K562 (cell line): ENCODE data around the gene INVS. TPM values are rescaled to one million over a fixed set of nuclear protein-coding genes. Genes with fewer than 3 reads are reported as not detected.

ENCODE experiments used
- CBFA2T2 ChIP-seq: fragments of 450-650 bp; conservative IDR thresholded peaks from 2 replicates; pipeline ENCODE4 v1.6.1; 2017; ENCODE audit warnings: mild to moderate bottlenecking
- CCNT2 ChIP-seq: IDR thresholded peaks from 2 replicates; pipeline ENCODE4 v1.6.1; 2011; ENCODE audit warnings: borderline replicate concordance, low read depth, mild to moderate bottlenecking, moderate library complexity, mixed read lengths, low read length; ENCODE audit not compliant: insufficient read length; ENCODE audit errors: extremely low read depth
- EP300 ChIP-seq: IDR thresholded peaks from 2 replicates; pipeline ENCODE4 v1.6.1; 2012; ENCODE audit warnings: low read length, improper control_type of control experiment
- FOSL1 ChIP-seq: fragments of 200-800 bp; sonication (Bioruptor generic); conservative IDR thresholded peaks from 2 replicates; pipeline ENCODE4 v1.6.1; 2016; ENCODE audit warnings: missing genetic modification characterization, missing compliant biosample characterization
- FOXM1 ChIP-seq, 2 experiments: fragments of 450-650 bp in 1 of 2; sonication (generic) in 1 of 2; formaldehyde crosslinking in 1 of 2; IDR thresholded peaks; 2 replicates each; pipeline versions ENCODE4 v1.6.1 to v1.9.0; 2017 to 2022; ENCODE audit warnings: low read depth in 2 of 2, mild to moderate bottlenecking in 2 of 2, missing genetic modification reagents in 1 of 2, moderate library complexity in 1 of 2
- GATA2 ChIP-seq: sonication (generic); formaldehyde crosslinking; IDR thresholded peaks from 2 replicates; pipeline ENCODE4 v1.4.0; 2020; ENCODE audit warnings: mild to moderate bottlenecking, missing genetic modification reagents
- HDAC1 ChIP-seq, 2 experiments: fragments of 450-650 bp; IDR thresholded peaks; 2 replicates each; pipeline ENCODE4 v1.6.1; 2016 to 2017; ENCODE audit warnings: inconsistent platforms in 1 of 2, mild to moderate bottlenecking in 1 of 2, moderate library complexity in 1 of 2
- IRF1 ChIP-seq: sonication (generic); formaldehyde crosslinking; IDR thresholded peaks from 2 replicates; pipeline ENCODE4 v1.8.0; 2022; ENCODE audit warnings: missing genetic modification reagents, mild to moderate bottlenecking, borderline replicate concordance
- KDM1A ChIP-seq, 2 experiments: fragments of 450-650 bp; IDR thresholded peaks; 2 replicates each; pipeline ENCODE4 v1.6.1; 2016; ENCODE audit warnings: mild to moderate bottlenecking in 2 of 2
- LCOR ChIP-seq: sonication (generic); formaldehyde crosslinking; IDR thresholded peaks from 2 replicates; pipeline ENCODE4 v1.8.0; 2022; ENCODE audit warnings: mild to moderate bottlenecking, missing genetic modification reagents
- MNT ChIP-seq, 2 experiments: fragments of 450-650 bp; conservative IDR thresholded peaks; 2 replicates each; pipeline ENCODE4 v1.6.1; 2017; ENCODE audit warnings: mild to moderate bottlenecking in 2 of 2, moderate library complexity in 2 of 2
- MTA2 ChIP-seq: fragments of 450-650 bp; IDR thresholded peaks from 2 replicates; pipeline ENCODE4 v1.6.1; 2016; ENCODE audit warnings: low read depth
- NCOR1 ChIP-seq: fragments of 450-650 bp; IDR thresholded peaks from 2 replicates; pipeline ENCODE4 v1.6.1; 2016; ENCODE audit warnings: mild to moderate bottlenecking, moderate library complexity
- NFIC ChIP-seq: fragments of 450-650 bp; IDR thresholded peaks from 2 replicates; pipeline ENCODE4 v1.6.1; 2017; ENCODE audit warnings: mild to moderate bottlenecking, inconsistent platforms
- PKNOX1 ChIP-seq: fragments of 450-650 bp; IDR thresholded peaks from 2 replicates; pipeline ENCODE4 v1.6.1; 2016
- POLR2A ChIP-seq: fragments of 450-650 bp; conservative IDR thresholded peaks from 2 replicates; pipeline ENCODE4 v1.6.1; 2016
- POLR2AphosphoS5 ChIP-seq: IDR thresholded peaks from 2 replicates; pipeline ENCODE4 v1.6.1; 2011; ENCODE audit warnings: mild to moderate bottlenecking, low read depth, low read length, moderate library complexity; ENCODE audit not compliant: control insufficient read depth, insufficient read depth
- SMARCE1 ChIP-seq: fragments of 450-650 bp; IDR thresholded peaks from 2 replicates; pipeline ENCODE4 v1.7.1; 2016; ENCODE audit warnings: mild to moderate bottlenecking
- STAT5A ChIP-seq: IDR thresholded peaks from 2 replicates; pipeline ENCODE4 v1.6.1; 2012; ENCODE audit warnings: low read length, inconsistent platforms, borderline replicate concordance
- TAL1 ChIP-seq: fragments of 450-650 bp; IDR thresholded peaks from 2 replicates; pipeline ENCODE4 v1.6.1; 2016; ENCODE audit warnings: mild to moderate bottlenecking
- TBL1XR1 ChIP-seq, 2 experiments: IDR thresholded peaks; 2 replicates each; pipeline ENCODE4 v1.6.1; 2012; ENCODE audit warnings: improper control_type of control experiment in 2 of 2, low read length in 2 of 2, mild to moderate bottlenecking in 1 of 2
- THRA ChIP-seq: fragments of 450-650 bp; IDR thresholded peaks from 2 replicates; pipeline ENCODE4 v1.6.1; 2017; ENCODE audit warnings: mild to moderate bottlenecking, moderate library complexity
- XRCC3 ChIP-seq: fragments of 450-650 bp; IDR thresholded peaks from 2 replicates; pipeline ENCODE4 v1.6.1; 2017; ENCODE audit warnings: mild to moderate bottlenecking, moderate library complexity
- ZC3H11A ChIP-seq: IDR thresholded peaks from 2 replicates; pipeline ENCODE4 v1.6.1; 2012; ENCODE audit warnings: low read depth, low read length, improper control_type of control experiment
- ZNF311 ChIP-seq: fragments of 250-450 bp; sonication (Bioruptor Pico); IDR thresholded peaks from 2 replicates; pipeline ENCODE4 v1.4.0; 2020; ENCODE audit warnings: mild to moderate bottlenecking, moderate library complexity
- ZNF696 ChIP-seq: fragments of 250-450 bp; sonication (Bioruptor Pico); conservative IDR thresholded peaks from 2 replicates; pipeline ENCODE4 v1.4.0; 2020; ENCODE audit warnings: mild to moderate bottlenecking, moderate library complexity
- ZNF766 ChIP-seq: fragments of 200-800 bp; sonication (Bioruptor generic); conservative IDR thresholded peaks from 2 replicates; pipeline ENCODE4 v1.6.1; 2016; ENCODE audit warnings: missing genetic modification characterization, missing compliant biosample characterization
- polyA plus RNA-seq, 8 experiments: library from polyadenylated mRNA; depleted of rRNA in 4 of 8; stranded (reverse) in 5 of 8; unstranded in 3 of 8; fragments of >200 nt; fragmentation: Nextera tagmentation in 2 of 8; fragmentation: Illumina TruSeq in 1 of 8; extraction: Ambion mirVana in 2 of 8; extraction: Trizol in 1 of 8; gene quantifications; 2 replicates each; pipeline versions ENCODE4 v1.2.1 to v1.2.3, GENCODE V29; 2011 to 2014; ENCODE audit warnings: inconsistent platforms in 1 of 8, missing spikeins in 1 of 8
- total RNA-seq, 7 experiments: library from RNA; depleted of rRNA in 6 of 7; stranded (reverse); fragments of >200 nt in 6 of 7; fragmentation: Illumina TruSeq in 2 of 7; extraction: Trizol in 2 of 7; gene quantifications; 2 replicates each; pipeline versions ENCODE4 v1.2.1 to v1.2.3, GENCODE V29; 2011 to 2021; ENCODE audit warnings: low replicate concordance in 1 of 7

The INVS gene
- total and polyA plus RNA-seq, 9 of the 15 experiments (the other 6 are each of a cell fraction or from before 2014, with no cell fraction given): 0.77 to 18.5 (median 10.0) TPM

- TF ChIP-seq CBFA2T2 (peak; percentile 83), HDAC1 (IDR thresholded peaks at IDR 0.05) (peak in 1 of 2 experiments; percentile 86; a peak in 2 of 4 replicates), IRF1 (CRISPR knock-in tag) (no peak), POLR2A (no peak), EP300 (peak; percentile 62), SMARCE1 (peak; percentile 48; the same call in 1 of the 2 replicates), GATA2 (CRISPR knock-in tag) (0 out of 2 replicates have a peak, but pooled peaks have one; percentile 49), TAL1 (peak; percentile 82), FOSL1 (no peak; the same call in 1 of the 2 replicates), POLR2AphosphoS5 (peak; percentile 39; the same call in 1 of the 2 replicates), MTA2 (peak; percentile 76), STAT5A (peak; percentile 56; the same call in 1 of the 2 replicates), NFIC (peak; percentile 43; the same call in 1 of the 2 replicates), ZNF696 (CRISPR knock-in tag) (no peak), PKNOX1 (no peak), CCNT2 (peak; percentile 41), MNT (conservative IDR thresholded peaks at IDR 0.05) (peak in 1 of 2 experiments; percentile 34; a peak in 1 of 4 replicates), TBL1XR1 (IDR thresholded peaks at IDR 0.05; ENCODE audit: low read length in 2 of 2) (0 out of 4 replicates have a peak, but pooled peaks of 1 of the 2 experiments have one; percentile 30), LCOR (CRISPR knock-in tag) (0 out of 2 replicates have a peak, but pooled peaks have one; percentile 26), XRCC3 (no peak), THRA (no peak), FOXM1 (IDR thresholded peaks at IDR 0.05; ENCODE audit: low read depth) (peak; percentile 44; the same call in 1 of the 2 replicates), FOXM1 (CRISPR knock-in tag; IDR thresholded peaks at IDR 0.05; ENCODE audit: low read depth) (no peak), ZNF766 (CRISPR knock-in tag) (peak; percentile 62; the same call in 1 of the 2 replicates), NCOR1 (peak; percentile 71), ZC3H11A (no peak), ZNF311 (CRISPR knock-in tag) (no peak), KDM1A (IDR thresholded peaks at IDR 0.05) (peak; percentile 98)
These were observed 2.6 kb downstream of the INVS start (continued) for GRCh38 chr9:100101608-100102007.
